GM20000 (cell line): ENCODE results near the gene SGCE.

Experiments used
- DNase-seq: peaks from one replicate; pipeline ENCODE4 v3.0.0; 2012; ENCODE audit warnings: low spot score
- CTCF ChIP-seq: IDR thresholded peaks from 2 replicates; pipeline ENCODE4 v1.5.1; 2012; ENCODE audit warnings: mild to moderate bottlenecking, control low read depth; ENCODE audit errors: extremely low read depth, missing control alignments

SGCE gene

GRCh38 chr7:94666879-94667587 is 11.1 kb upstream of the SGCE start:
- no peak for DNase-seq
- no peak for TF ChIP-seq CTCF

- TF ChIP-seq CTCF = no peak
- no peak for DNase-seq
These were observed 9.5 kb upstream of the SGCE start for GRCh38 chr7:94665426-94665825.

- no peak for DNase-seq
- TF ChIP-seq CTCF = no peak
These were observed 8.1 kb upstream of the SGCE start for GRCh38 chr7:94664023-94664422.

GRCh38 chr7:94662548-94662947 is 6.6 kb upstream of the SGCE start:
- no peak for DNase-seq

DNA sequence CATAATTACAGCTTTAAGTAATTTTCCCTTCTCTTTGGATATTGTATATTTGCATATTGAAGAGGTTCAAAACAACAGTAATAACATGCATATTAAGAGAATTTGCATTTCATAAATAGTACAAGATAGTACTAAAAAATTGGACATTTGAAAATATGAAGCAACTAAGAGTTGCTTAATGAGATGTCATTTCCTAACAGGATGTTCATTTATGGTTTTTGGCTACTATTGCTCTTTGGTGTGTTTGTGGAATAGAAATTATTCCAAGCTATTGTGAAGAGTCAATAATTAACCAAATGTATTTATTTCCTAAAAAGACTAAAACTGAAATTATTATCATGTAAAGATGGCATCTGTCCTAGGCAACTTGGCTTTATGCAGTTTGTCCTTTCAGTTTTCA is 4.1 kb upstream of the SGCE start:
- no peak for DNase-seq
- no peak for TF ChIP-seq CTCF

More at GRCh38 chr7:94662548-94662947, 6.6 kb upstream of the SGCE start:
- no peak for TF ChIP-seq CTCF

DNA sequence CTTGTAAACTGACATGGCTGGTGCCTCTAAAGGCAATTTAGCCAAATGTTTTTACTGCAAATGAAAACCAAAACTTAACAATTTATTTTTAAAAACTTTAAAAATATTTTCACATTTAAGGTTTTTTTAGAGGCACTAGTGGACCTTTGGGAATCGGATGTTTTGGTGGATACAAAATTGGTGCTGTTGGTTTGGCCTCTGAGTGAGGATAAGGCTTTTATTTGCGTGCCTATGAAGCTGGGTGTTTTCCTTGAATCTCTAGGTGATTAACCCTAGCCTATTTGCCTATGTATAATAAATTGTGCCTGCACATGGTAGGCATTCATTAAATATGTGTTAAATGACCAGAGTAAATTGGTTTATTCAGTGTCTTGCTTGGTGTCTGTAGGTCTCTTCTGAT is 2.9 kb upstream of the SGCE start:
- TF ChIP-seq CTCF = no peak
- DNase-seq = no peak

DNA sequence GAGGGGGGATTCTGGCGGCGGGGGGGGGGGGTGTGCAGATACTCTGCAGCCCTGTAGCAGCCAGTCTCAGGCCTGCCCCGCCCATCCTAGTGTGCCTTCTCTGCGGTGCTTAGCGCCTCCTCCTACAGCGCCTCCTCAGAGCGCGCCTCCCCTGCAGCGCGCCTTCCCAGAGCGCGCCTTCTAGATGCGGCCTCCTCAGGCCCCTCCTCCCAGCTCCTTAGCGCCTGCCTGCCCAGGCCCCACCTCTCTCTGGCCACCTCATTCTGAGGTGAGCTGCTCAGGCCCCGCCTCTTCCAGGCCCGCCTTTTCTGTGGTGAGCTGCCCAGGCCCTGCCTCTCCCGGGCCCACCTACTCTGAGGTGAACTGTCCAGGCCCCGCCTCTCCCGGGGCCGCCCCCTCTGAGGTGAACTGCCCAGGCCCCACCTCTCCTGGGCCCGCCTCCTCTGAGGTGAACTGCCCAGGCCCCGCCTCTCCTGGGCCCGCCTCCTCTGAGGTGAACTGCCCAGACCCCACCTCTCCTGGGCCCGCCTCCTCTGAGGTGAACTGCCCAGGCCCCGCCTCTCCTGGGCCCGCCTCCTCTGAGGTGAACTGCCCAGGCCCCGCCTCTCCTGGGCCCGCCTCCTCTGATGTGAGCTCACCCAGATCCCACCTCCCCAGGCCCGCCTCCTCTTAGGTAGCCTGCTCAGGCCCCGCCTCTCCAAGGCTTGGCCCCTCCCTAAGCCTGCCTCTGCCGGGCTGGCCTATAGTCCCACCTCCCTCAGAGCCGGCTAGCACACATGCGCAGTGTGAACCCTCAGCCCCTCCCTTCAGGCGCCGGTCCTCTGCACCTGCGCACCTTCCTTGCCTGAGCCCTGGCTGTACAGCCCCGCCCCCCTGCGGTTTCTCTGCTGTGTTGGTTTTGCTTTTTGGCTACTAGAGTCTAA is 2.1 kb upstream of the SGCE start:
- TF ChIP-seq CTCF = no peak
- peak; percentile 85 for DNase-seq
